HCT116 (cell line): Measurements from ENCODE around the gene RPL31. TPM values are rescaled to one million over a fixed set of nuclear protein-coding genes. Genes with fewer than 3 reads are reported as not detected.

Experiments
- ATAC-seq: fragments of 200-7000 bp; cut with Tn5 transposase; 2 replicates; pipeline ENCODE4 v1.9.1; 2020; ENCODE audit warnings: mild to moderate bottlenecking, moderate library complexity
- BruUV-seq: library from RNA; stranded (reverse); fragments of 400-500 nt; replicated peaks from 2 replicates; lab custom pipeline; 2021; lab: Mats Ljungman, UMichigan
- CTCF ChIA-PET: fragments of 300-600 bp; sonication (Branson Sonifier 250); formaldehyde crosslinking; loops from one replicate; lab custom pipeline; 2021; ENCODE audit warnings: antibody characterized with exemption; lab: Charles Lee
- POLR2A ChIA-PET: fragments of 300-600, 350-600 bp; sonication (Branson Sonifier 250); formaldehyde crosslinking; loops from one replicate; lab custom pipeline; 2021; ENCODE audit warnings: antibody characterized with exemption; lab: Charles Lee
- RAD21 ChIA-PET, 2 experiments: fragments of 300-600 bp; sonication (Branson Sonifier 250); formaldehyde crosslinking; loops; one replicate each; lab custom pipeline; 2023; ENCODE audit warnings: low total read pairs in 2 of 2; ENCODE audit not compliant: uncharacterized antibody in 2 of 2, unreplicated experiment in 2 of 2, low non-redundant PET in 1 of 2; lab: Charles Lee
- DNase-seq: peaks from one replicate; pipeline ENCODE4 v3.0.0-alpha.2; 2010; ENCODE audit warnings: low read depth, low spot score
- H2AFZ ChIP-seq: fragments of 200-600 bp; shearing (Covaris generic), sonication (generic); 2 replicates; pipeline ENCODE4 v1.6.1; 2017; ENCODE audit warnings: low read depth, mixed run types, mixed read lengths, antibody characterized with exemption, low read length; ENCODE audit not compliant: poor library complexity, severe bottlenecking
- H3K27ac ChIP-seq: 2 replicates; pipeline ENCODE4 v1.5.1; 2012; ENCODE audit warnings: low read depth, low read length
- H3K27me3 ChIP-seq: fragments of 200-600 bp; sonication (generic); 2 replicates; pipeline ENCODE4 v1.6.1; 2016; ENCODE audit warnings: mixed run types, low read length, mixed read lengths; ENCODE audit not compliant: insufficient read depth
- H3K36me3 ChIP-seq, 2 experiments: fragments of 200-500 bp in 1 of 2; fragments of 200-600 bp in 1 of 2; sonication (Bioruptor generic) in 1 of 2; sonication (generic) in 1 of 2; 2 replicates each; pipeline versions ENCODE4 v1.5.1 to v1.6.1; 2014 to 2016; ENCODE audit warnings: low read length in 2 of 2, inconsistent platforms in 1 of 2, mixed read lengths in 1 of 2, mixed run types in 1 of 2; ENCODE audit not compliant: insufficient read depth in 2 of 2, control insufficient read depth in 1 of 2
- H3K4me1 ChIP-seq, 2 experiments: fragments of 200-600 bp in 1 of 2; sonication (generic) in 1 of 2; 2 replicates each; pipeline versions ENCODE4 v1.5.1 to v1.6.1; 2012 to 2017; ENCODE audit warnings: low read length in 2 of 2, inconsistent platforms in 1 of 2, mild to moderate bottlenecking in 1 of 2, mixed read lengths in 1 of 2, mixed run types in 1 of 2, moderate library complexity in 1 of 2; ENCODE audit not compliant: insufficient read depth in 2 of 2, control insufficient read depth in 1 of 2
- H3K4me2 ChIP-seq: fragments of 200-600 bp; sonication (generic); 2 replicates; pipeline ENCODE4 v1.6.1; 2017; ENCODE audit warnings: mixed run types, low read length, mixed read lengths
- H3K4me3 ChIP-seq, 2 experiments: fragments of 200-600 bp in 1 of 2; sonication (generic) in 1 of 2; replicated peaks in 1 of 2; 2 replicates each; pipeline ENCODE4 v1.5.1; 2011 to 2016; ENCODE audit warnings: low read length in 2 of 2, control low read depth in 1 of 2, low read depth in 1 of 2, mild to moderate bottlenecking in 1 of 2, mixed read lengths in 1 of 2, mixed run types in 1 of 2
- H3K79me2 ChIP-seq: fragments of 200-600 bp; sonication (generic); 2 replicates; pipeline ENCODE4 v1.6.1; 2017; ENCODE audit warnings: mild to moderate bottlenecking, mixed run types, low read length, moderate library complexity, mixed read lengths; ENCODE audit not compliant: insufficient read depth
- H3K9ac ChIP-seq: fragments of 200-600 bp; sonication (generic); 2 replicates; pipeline ENCODE4 v1.6.1; 2016; ENCODE audit warnings: low read length, mixed read lengths
- H3K9me2 ChIP-seq: fragments of 200-600 bp; sonication (generic), shearing (Covaris generic); 2 replicates; pipeline ENCODE4 v1.6.1; 2017; ENCODE audit warnings: mixed run types, mild to moderate bottlenecking, moderate library complexity; ENCODE audit not compliant: insufficient read depth
- H3K9me3 ChIP-seq, 2 experiments: fragments of 200-500 bp in 1 of 2; fragments of 200-600 bp in 1 of 2; sonication (Bioruptor generic) in 1 of 2; sonication (generic) in 1 of 2; 2 replicates each; pipeline ENCODE4 v1.6.1; 2014 to 2017; ENCODE audit warnings: low read length in 2 of 2, mixed read lengths in 2 of 2, inconsistent platforms in 1 of 2, low read depth in 1 of 2, mild to moderate bottlenecking in 1 of 2, mixed run types in 1 of 2, moderate library complexity in 1 of 2; ENCODE audit not compliant: control insufficient read depth in 1 of 2, insufficient read depth in 1 of 2
- H4K20me1 ChIP-seq: fragments of 200-600 bp; sonication (generic), shearing (Covaris generic); 2 replicates; pipeline ENCODE4 v1.6.1; 2017; ENCODE audit warnings: mixed run types, mild to moderate bottlenecking, moderate library complexity; ENCODE audit not compliant: insufficient read depth
- EZH2 ChIP-seq: fragments of 200-600 bp; sonication (generic); IDR thresholded peaks from 2 replicates; pipeline ENCODE4 v1.6.1; 2017; ENCODE audit warnings: antibody characterized with exemption, mixed run types
- EZH2phosphoT487 ChIP-seq: fragments of 200-600 bp; IDR thresholded peaks from 2 replicates; pipeline ENCODE4 v1.6.1; 2018; ENCODE audit warnings: antibody characterized with exemption, borderline replicate concordance
- SRF ChIP-seq: IDR thresholded peaks from 2 replicates; pipeline ENCODE4 v1.6.1; 2012; ENCODE audit warnings: low read depth
- intact Hi-C: fragments of 100-400 bp; cut with micrococcal nuclease; formaldehyde crosslinking; loops from 2 replicates; pipeline ENCODE4 v1.10.0; 2022
- total RNA-seq: library from RNA; stranded (reverse); gene quantifications from one replicate; pipeline ENCODE4 v1.2.1, GENCODE V29; 2021; ENCODE audit not compliant: unreplicated experiment

Gene RPL31
- total RNA-seq, 1 experiment from 2014 or later = 1,340 TPM

DNA sequence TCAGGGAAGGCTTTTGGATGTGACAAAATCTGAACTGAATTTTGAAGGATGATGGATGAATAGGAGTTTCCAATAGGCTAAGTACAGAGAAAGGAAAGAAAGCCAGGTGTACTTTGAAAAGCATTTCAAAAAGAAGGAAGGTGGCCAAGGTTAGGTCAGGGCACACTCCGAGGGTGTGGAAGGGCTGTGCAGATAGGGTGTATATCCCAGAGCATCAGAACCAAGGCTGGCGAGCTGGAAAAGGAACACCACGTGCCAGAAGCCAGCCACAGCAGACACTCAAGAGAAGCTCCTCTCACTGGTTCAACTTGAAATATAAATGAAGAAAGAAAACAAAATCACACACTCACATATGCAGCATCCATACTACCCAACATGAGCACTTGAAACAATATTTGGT lies 51.0 kb downstream of the RPL31 start:
- no peaks in the 10 kb centered on the region for H3K9me3 ChIP-seq
- H3K27me3 ChIP-seq = no peaks in the 10 kb centered on the region
- no peak overlapping the region for H2AFZ ChIP-seq
- H3K27ac ChIP-seq = no peak overlapping the region
- ChIA-PET POLR2A (no interaction called here), RAD21 (no interaction called here), CTCF (no interaction called here)
- DNase-seq = no peak
- no peaks in the 10 kb centered on the region for H4K20me1 ChIP-seq
- no peak overlapping the region for H3K4me3 ChIP-seq
- peaks cover 7 to 20% of the 10 kb centered on the region in 2 experiments; a peak in 2 of 4 replicates for H3K36me3 ChIP-seq
- BruUV-seq = no TSS peak
- peaks cover 0 to 3% of the 10 kb centered on the region in 2 experiments; a peak in 2 of 4 replicates for H3K4me1 ChIP-seq
- H3K9me2 ChIP-seq = no peaks in the 10 kb centered on the region
- H3K9ac ChIP-seq = no peak overlapping the region
- ATAC-seq = no peak
- intact Hi-C loops = no loop called here
- TF ChIP-seq EZH2phosphoT487 (no peak), EZH2 (no peak), SRF (no peak)
- H3K4me2 ChIP-seq = no peak overlapping the region
- H3K79me2 ChIP-seq = no peaks in the 10 kb centered on the region

Other genes with a start within 250 kb of the RPL31 start
- gene NPAS2, start 182.2 kb upstream of the RPL31 start, total RNA-seq = 20.4 TPM
- 44.0 TPM for gene TBC1D8, start 149.1 kb downstream of the RPL31 start, total RNA-seq